LHCN-M2 (cell line): ENCODE measurements around the gene ASTN2. TPM values are rescaled to one million over a fixed set of nuclear protein-coding genes. Genes with fewer than 3 reads are reported as not detected.

Source experiments
- DNase-seq: peaks from one replicate; pipeline ENCODE4 v3.0.0-alpha.2; 2012; ENCODE audit warnings: low read depth
- total RNA-seq: library from RNA; depleted of rRNA; stranded (reverse); fragments of >200 nt; gene quantifications from 2 replicates; pipeline ENCODE4 v1.2.3, GENCODE V29; 2014

The ASTN2 gene
- total RNA-seq, 1 experiment from 2014 or later: 11.8 TPM

- no peak for DNase-seq
Observed at GRCh38 chr9:117415358-117415914, 579 bp upstream of the ASTN2 start.

DNA sequence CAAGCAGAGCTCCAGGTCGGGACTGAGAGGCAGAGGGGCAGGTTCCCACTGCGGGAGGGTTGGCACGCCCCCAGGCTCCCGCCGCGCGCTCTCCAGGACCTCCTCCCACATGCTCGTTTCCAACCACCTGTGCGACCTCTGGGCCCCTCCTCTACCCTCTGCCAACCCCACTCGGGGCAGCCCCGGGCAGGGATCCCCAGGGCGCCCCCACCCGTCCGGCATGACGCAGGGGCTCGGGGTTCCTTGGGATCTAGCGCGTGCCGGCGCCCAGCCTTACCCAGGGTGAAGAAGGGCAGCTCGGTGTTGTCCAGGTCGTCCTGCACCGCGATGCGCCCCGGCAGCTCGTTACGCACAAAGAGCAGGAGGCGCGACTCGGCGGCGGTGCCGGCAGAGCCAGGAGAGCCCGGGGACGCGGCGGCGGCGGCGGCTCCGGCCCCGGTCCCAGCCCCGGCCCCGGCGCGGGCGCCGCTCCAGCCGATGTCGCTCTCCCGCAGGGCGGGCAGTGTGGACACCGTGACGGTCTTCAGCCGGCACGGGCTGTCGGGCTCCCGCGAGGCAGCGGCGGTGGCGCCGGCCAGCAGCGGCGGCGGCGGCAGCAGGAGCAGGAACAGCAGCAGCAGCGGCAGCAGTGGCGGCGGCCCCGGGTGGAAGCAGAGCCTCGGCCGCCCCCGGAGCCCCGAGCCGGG is 494 bp downstream of the ASTN2 start:
- no peak for DNase-seq

DNA sequence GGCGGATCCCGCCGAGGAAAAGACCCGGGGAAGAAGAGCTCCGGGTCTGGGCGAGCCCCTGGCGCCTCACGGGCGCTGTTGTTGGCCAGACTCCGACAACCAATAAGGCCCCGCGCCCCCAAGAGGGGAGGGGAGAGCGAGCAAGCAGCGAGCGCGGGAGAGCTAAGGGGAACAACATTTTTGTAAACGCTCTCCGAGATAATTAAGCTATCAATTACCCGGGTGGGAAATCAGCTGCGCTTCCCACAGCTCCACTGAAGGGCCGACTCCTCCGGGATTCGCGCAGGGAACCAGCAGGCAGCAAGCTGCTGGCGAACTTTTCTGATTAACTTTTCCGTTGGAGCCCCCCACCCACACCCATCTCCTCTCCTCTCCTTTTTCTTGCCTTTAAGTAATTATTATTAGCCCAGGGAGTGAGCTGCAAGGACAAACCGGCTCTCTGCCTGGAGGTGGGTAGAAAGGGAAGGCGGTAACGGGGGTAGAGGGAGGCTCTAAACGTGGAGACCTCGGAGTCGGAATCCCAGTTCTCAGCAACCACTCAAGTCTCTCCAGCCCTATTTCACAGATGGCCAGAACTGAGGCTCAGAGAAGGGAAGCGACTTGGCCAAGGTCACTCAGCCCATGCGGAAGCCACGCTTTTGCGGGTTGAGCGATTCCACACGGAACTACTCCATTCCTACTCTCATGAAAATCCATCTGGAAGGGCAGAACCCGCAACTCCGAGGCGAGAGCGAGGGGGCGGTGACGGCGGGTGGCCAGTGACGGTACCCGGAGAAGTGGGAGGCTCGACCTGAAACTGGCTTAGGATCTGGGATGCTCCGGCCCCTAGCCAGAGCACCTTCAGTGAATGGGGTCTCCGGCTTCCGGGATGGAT is 1.3 kb downstream of the ASTN2 start:
- DNase-seq: no peak

GRCh38 chr9:117412841-117413240 is 2.0 kb downstream of the ASTN2 start:
- DNase-seq: no peak

DNA sequence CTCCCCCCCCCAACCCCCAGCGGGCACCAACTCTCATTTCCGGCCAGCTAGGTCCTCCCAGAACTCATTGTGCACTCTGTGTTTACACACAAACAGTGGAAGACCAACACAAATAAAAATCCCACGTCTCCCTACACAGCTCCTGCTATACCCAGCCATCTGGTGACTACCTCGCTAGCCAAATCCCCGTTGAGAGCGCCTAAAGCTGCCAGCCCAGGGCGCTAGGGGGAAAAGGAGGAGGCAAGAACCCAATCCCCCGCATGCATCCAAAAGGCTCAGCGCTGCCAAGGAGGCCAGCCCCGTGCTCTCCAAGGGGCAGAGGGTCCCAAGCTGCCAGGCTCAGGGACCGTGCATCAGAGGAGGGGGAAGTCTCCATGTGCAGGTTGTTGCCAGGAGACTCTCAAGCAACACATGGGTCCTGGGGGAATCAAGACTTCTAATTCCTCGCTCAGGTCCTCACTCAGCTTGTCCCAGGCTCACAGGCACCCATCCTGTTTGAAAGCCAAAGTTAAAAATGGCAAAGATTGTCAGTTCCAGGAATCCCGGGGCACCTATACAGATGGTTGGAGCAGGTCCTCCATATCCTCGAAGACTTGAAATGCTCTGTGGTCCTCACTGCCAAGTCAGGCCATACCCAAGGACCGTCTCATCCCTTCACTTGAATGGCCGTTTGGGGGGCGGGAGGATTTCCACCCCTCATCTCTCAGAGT is 2.7 kb downstream of the ASTN2 start:
- no peak for DNase-seq

- DNase-seq: peak; percentile 60
Observed at GRCh38 chr9:117411547-117411946, 3.3 kb downstream of the ASTN2 start.

- no peak for DNase-seq
Observed at GRCh38 chr9:117409321-117409720, 5.5 kb downstream of the ASTN2 start.

DNA sequence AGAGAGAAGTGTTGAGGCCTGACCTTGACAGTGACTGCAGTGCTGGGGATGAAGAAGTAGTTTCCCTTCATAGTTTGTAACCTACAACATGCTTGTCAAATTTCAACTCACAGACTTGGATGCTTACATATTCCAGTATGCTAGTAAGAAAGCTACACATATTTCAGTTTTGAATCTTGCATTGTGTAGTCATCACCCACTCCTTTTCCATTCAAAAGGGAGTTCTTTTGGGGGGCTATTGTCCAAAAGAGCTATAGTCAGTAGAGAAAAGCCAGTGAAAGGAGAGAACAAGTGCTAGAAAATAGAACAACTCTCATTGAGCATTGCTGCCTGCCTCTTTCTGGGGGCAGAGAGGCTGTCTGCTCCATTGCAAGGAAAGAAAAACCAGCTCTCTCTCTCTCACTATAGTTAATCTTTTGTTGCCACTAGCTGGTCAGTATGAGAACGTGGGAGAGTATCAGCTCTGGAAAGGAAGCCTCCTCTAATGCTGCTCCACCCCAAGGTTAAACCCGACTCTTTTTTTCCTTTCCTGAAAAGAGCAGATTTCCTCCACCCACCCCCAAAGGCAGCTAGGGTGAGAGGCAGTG is 7.3 kb downstream of the ASTN2 start:
- DNase-seq: no peak

DNA sequence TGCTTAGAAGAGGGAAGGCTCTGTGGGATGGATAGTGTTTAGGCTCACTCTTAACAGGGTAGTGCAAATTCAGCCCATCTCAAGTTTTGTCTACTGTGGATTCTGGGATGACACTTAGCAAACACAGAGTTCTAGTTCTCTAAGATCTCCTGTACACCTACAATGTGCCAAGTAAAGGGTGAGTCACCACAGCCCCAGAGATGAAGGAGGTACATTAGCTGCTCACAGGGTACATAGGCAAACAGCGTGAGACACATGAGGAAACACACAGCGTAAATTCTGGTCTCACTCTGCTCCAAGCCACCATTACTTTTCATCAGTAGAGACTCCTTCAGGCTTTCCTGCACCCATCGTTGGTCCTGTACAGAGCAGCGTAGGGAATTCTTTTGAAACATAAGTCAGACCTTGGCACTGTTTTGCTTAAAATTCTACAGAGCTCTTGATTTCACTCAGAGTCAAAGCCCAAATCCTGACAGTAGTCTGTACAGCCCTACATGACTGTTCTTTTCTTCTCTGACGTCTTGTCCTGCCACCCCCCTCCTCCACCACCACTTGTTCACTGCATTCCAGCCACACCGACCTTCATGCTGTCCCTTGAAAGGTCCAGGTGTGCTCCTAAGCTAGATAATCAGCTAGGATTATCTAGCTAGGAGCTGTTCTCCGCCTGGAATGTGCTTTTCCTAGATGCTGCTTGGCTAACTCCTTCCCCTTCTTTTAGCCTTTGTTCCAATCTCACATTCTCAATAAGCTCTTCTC is 8.7 kb downstream of the ASTN2 start:
- DNase-seq: no peak

DNA sequence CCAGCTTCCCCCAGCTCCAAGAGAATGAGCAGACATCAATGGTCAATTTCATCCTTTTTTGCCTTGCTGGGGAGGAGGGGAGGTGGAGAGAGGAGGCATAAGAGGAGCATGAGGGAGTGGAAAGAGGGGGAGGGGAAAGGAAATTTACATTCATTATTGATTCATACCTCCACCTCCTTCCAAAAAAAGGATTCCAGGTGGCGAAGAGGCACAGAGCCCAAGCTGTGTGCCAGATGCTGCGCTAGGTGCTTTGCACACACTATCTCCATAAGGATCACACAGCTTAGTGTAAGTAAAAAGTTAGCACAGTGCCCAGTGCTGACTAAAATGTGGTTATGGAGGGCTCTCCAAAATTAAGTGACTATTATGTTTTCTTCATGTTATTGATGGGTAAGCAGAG is 11.0 kb downstream of the ASTN2 start:
- no peak for DNase-seq

GRCh38 chr9:117403403-117403811 is 11.4 kb downstream of the ASTN2 start:
- no peak for DNase-seq

DNA sequence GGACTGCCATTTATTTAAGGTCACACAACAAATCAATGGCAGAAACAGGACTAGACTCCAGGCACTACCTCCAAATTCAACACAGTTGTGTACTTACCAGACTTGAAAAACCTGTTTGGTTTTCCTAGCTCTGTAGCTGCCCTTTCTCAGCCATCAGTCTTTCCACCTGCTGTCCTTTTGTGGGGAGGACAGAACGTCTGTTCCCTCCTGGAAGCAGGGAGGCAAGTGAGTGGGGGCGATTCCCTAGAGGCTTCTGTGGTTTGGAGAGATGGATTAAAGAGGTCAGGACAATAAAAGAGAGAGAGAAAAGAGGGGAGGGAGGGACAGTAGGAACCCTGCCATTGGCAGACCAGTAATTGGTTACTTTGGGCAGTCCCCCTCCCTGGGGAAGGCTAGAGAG is 14.7 kb downstream of the ASTN2 start:
- DNase-seq: peak; percentile 34

DNA sequence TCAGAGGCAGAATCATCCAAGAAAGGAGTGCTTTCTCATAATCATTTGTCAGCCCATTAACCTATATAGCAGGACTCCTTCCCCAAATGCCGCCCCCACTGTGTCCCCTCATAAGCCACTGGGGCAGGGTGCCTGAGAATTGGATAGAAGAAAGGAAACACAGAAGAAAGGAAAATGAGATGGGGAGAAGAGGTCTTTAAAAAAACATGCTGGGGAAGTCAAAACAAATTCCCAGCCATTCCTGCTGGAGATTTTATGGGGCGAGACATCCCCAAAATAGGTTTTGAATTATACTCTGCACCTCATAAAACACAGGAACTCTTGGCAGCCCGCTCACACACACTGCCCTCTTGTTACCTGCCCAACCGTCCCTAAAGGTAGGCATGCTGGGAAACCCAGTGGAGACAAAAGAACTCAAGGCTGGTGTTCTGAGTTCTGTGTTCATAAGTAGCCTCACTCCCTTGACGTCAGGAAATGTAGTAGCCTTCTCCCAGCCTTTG is 19.7 kb downstream of the ASTN2 start:
- DNase-seq: no peak

DNA sequence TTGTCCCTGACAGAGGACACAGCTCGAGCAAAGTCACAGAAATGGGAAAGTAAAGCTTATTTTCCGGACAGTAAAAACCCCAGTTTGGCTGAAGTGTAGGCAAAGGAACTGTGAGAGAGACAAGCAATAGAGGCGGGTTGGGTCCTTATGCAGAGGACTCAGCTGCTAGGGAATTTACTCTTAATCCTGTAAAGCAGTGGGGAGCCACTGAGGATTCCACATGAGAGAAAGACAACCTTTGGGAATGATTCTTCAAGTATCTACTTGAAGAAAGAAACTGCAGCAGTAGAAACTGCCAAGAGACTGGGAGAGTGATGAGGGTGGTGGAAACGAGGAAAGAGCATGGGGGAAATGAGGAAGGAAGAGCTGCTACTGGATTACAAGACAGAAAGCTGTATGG is 20.2 kb downstream of the ASTN2 start:
- DNase-seq: no peak

- no peak for DNase-seq
Observed at GRCh38 chr9:117392992-117393391, 21.9 kb downstream of the ASTN2 start.

GRCh38 chr9:117387422-117387821 is 27.4 kb downstream of the ASTN2 start:
- no peak for DNase-seq

GRCh38 chr9:117379341-117379740 is 35.5 kb downstream of the ASTN2 start:
- no peak for DNase-seq

DNA sequence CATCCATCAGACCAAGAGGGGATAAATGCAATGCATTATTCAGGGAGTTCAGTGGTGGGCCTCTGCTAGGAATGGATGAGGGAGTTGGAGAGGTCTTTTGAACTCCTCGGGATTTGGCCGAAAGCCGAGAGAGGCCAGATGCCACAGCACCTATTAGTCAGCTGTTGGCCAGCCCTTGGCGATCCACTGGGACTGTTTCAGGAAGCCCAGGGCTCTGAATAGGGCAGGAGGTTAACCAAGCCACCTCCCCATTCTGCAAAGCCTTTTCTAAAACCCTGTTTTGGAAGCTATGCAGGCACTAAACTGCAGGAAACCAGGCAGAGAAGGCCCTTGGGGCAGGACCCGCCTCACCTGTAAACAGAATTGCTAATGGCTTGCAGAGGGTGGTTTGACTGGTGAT is 37.8 kb downstream of the ASTN2 start:
- peak; percentile 1 for DNase-seq

- no peak for DNase-seq
Observed at GRCh38 chr9:117375956-117376355, 38.9 kb downstream of the ASTN2 start.

DNA sequence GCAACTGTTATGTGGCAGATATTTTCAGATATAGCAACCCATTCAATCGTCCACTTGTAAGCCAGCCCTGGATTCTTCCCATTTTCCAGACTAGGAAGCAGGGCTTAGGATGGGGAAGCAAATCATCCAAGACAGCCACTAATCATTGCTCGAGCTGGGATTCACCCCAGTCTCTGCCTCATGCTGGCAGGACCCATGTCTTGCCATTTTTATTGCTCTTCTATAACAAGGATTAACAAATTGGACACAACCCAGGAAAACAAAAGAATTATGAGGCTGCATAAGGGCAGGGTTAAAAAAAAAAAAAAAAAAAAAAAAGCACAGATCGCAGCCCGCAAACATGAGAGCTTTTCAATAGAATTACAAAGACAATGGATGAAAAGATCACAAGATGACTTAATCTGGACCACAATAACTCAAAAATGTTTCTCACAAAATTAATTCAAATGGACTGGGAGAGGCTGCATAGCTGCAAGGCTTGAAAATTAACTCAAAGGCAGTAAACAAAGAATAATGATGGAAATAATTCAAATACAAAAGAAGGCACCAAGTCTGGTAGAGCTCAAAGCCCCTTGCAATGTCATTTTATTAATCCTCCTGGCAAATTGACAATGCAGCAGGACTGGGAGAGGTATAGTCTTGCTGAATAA is 40.7 kb downstream of the ASTN2 start:
- no peak for DNase-seq
